CD8-positive, alpha-beta memory T cell (primary cell): ENCODE data around the gene RASGRP4. TPM values are rescaled to one million over a fixed set of nuclear protein-coding genes. Genes with fewer than 3 reads are reported as not detected.
A peak's percentile ranks its signal among the peaks of the same experiment; 100 is the strongest.

Experiments used
- CTCF ChIA-PET: fragments of 350-600 bp; sonication (Branson Sonifier 250); formaldehyde crosslinking; loops from one replicate; lab custom pipeline; 2021; ENCODE audit warnings: antibody characterized with exemption; lab: Charles Lee
- POLR2A ChIA-PET: fragments of 350-600 bp; sonication (Branson Sonifier 250); formaldehyde crosslinking; loops from one replicate; lab custom pipeline; 2021; ENCODE audit warnings: antibody characterized with exemption; lab: Charles Lee
- DNase-seq, 5 donors: peaks; one replicate each; pipeline versions ENCODE4 v3.0.0 to v3.0.0-alpha.2; 2020 to 2022; ENCODE audit warnings: mixed read lengths in 1 of 5
- H3K27ac ChIP-seq: one replicate; pipeline ENCODE4 v1.7.0; 2013; ENCODE audit warnings: low read depth, mild to moderate bottlenecking, low read length, moderate library complexity
- H3K27me3 ChIP-seq: 2 replicates; pipeline ENCODE4 v1.7.0; 2013; ENCODE audit warnings: low read length, mild to moderate bottlenecking; ENCODE audit not compliant: insufficient read depth, poor library complexity, severe bottlenecking
- H3K36me3 ChIP-seq: 2 replicates; pipeline ENCODE4 v1.7.0; 2013; ENCODE audit warnings: mild to moderate bottlenecking, low read length, moderate library complexity; ENCODE audit not compliant: insufficient read depth
- H3K4me1 ChIP-seq: 2 replicates; pipeline ENCODE4 v1.7.0; 2013; ENCODE audit warnings: mild to moderate bottlenecking, low read length, moderate library complexity; ENCODE audit not compliant: insufficient read depth
- H3K4me3 ChIP-seq: 2 replicates; pipeline ENCODE4 v1.7.0; 2013; ENCODE audit warnings: mild to moderate bottlenecking, low read length
- H3K9me3 ChIP-seq: 2 replicates; pipeline ENCODE4 v1.7.0; 2013; ENCODE audit warnings: mild to moderate bottlenecking, low read length
- H3K27ac Mint-ChIP-seq, 8 donors: one replicate each; pipeline ENCODE4 v1.8.0; 2020 to 2021; ENCODE audit warnings: mixed read lengths in 8 of 8, mild to moderate bottlenecking in 6 of 8, inconsistent platforms in 3 of 8, moderate library complexity in 3 of 8
- H3K27me3 Mint-ChIP-seq, 2 donors: one replicate each; pipeline ENCODE4 v1.8.0; 2020 to 2021; ENCODE audit warnings: mixed read lengths in 2 of 2, mild to moderate bottlenecking in 1 of 2, moderate library complexity in 1 of 2
- H3K36me3 Mint-ChIP-seq, 3 donors: one replicate each; pipeline ENCODE4 v1.8.0; 2020 to 2021; ENCODE audit warnings: mixed read lengths in 3 of 3, inconsistent platforms in 1 of 3, mild to moderate bottlenecking in 1 of 3
- H3K4me1 Mint-ChIP-seq, 3 donors: one replicate each; pipeline ENCODE4 v1.8.0; 2020 to 2021; ENCODE audit warnings: mixed read lengths in 3 of 3, inconsistent platforms in 1 of 3, mild to moderate bottlenecking in 1 of 3
- H3K4me3 Mint-ChIP-seq, 7 donors: one replicate each; pipeline ENCODE4 v1.8.0; 2020 to 2021; ENCODE audit warnings: mixed read lengths in 7 of 7, mild to moderate bottlenecking in 6 of 7, moderate library complexity in 4 of 7, inconsistent platforms in 2 of 7
- H3K9me3 Mint-ChIP-seq, 5 donors: one replicate each; pipeline ENCODE4 v1.8.0; 2020 to 2022; ENCODE audit warnings: mixed read lengths in 5 of 5, mild to moderate bottlenecking in 3 of 5, moderate library complexity in 2 of 5, inconsistent platforms in 1 of 5
- polyA plus RNA-seq: library from polyadenylated mRNA; unstranded; fragments of 300-500 nt; fragmentation: Illumina TruSeq; gene quantifications from one replicate; pipeline ENCODE4 v1.2.3, GENCODE V29; 2021
- total RNA-seq, 2 experiments: library from RNA; stranded (reverse); gene quantifications; one replicate each; pipeline ENCODE4 v1.2.3, GENCODE V29; 2021

The RASGRP4 gene
- total and polyA plus RNA-seq, 3 experiments from 2014 or later = 1.8 to 2.0 TPM; not detected in 1

- ChIA-PET CTCF (no interaction called here), POLR2A (no interaction called here)
- Histone ChIP-seq H3K27me3 (no peaks in the 10 kb centered on the region), H3K4me1 (no peaks in the 10 kb centered on the region), H3K4me3 (no peak overlapping the region), H3K27ac (no peak overlapping the region), H3K36me3 (no peaks in the 10 kb centered on the region), H3K9me3 (no peaks in the 10 kb centered on the region)
- H3K27me3 Mint-ChIP-seq = peaks cover 19 to 26% of the 10 kb centered on the region in 2 donors
- no peaks in the 10 kb centered on the region for H3K36me3 Mint-ChIP-seq
- DNase-seq = no peak
- H3K4me3 Mint-ChIP-seq = no peak overlapping the region
- H3K27ac Mint-ChIP-seq = no peak overlapping the region
- peaks cover 0 to 3% (median 0%) of the 10 kb centered on the region in 5 donors for H3K9me3 Mint-ChIP-seq
- H3K4me1 Mint-ChIP-seq = no peaks in the 10 kb centered on the region
Observed at GRCh38 chr19:38466050-38466449, 40.0 kb upstream of the RASGRP4 start.

DNA sequence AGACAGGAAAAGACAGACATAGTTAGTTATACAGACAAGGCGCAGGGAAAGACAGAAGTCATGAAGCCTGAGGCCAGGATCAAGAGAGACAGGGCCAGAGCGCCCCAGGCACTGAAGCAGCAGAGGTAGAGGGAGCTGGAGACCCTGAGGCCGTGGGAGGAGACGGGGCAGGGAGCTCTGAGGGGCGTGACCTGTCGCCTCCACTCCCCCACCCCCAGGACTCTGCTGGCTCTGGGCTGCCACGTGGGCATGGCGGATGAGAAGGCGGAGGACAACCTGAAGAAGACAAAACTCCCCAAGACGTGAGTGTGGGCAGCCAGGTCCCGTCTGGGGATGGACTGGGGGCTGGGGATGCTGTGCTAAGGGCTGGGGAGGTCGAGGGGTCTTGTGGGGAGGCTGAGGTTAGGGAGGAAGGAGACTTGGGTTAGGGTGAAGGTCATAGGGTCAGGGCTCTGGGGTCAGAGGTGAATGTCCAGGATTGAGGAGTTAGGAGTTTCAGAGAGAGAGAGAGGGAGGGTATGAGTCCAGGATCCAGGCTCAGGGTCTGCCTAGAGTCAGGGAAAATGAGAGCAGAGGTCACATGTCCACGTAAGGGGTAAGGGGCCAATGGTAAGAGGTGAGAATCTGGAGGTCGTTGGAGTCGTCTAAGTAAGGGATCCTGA lies 38.5 kb upstream of the RASGRP4 start:
- Histone ChIP-seq H3K27me3 (no peaks in the 10 kb centered on the region), H3K9me3 (no peaks in the 10 kb centered on the region), H3K36me3 (no peaks in the 10 kb centered on the region), H3K4me3 (no peak overlapping the region), H3K27ac (no peak overlapping the region), H3K4me1 (no peaks in the 10 kb centered on the region)
- Mint-ChIP-seq H3K4me3 (no peak overlapping the region), H3K27me3 (peaks cover 26 to 28% of the 10 kb centered on the region in 2 donors), H3K9me3 (peaks cover 0 to 3% (median 0%) of the 10 kb centered on the region in 5 donors), H3K36me3 (no peaks in the 10 kb centered on the region), H3K4me1 (no peaks in the 10 kb centered on the region), H3K27ac (peak overlapping the region in 1 of 8 donors; percentile 73)
- no peak for DNase-seq
- POLR2A ChIA-PET = no interaction called here
- CTCF ChIA-PET = no interaction called here

GRCh38 chr19:38463365-38463764 lies 37.3 kb upstream of the RASGRP4 start:
- no peak overlapping the region for H3K4me3 Mint-ChIP-seq
- Histone ChIP-seq H3K4me3 (no peak overlapping the region), H3K27ac (no peak overlapping the region), H3K27me3 (no peaks in the 10 kb centered on the region), H3K4me1 (no peaks in the 10 kb centered on the region), H3K36me3 (no peaks in the 10 kb centered on the region), H3K9me3 (no peaks in the 10 kb centered on the region)
- ChIA-PET POLR2A (no interaction called here), CTCF (no interaction called here)
- H3K36me3 Mint-ChIP-seq = no peaks in the 10 kb centered on the region
- H3K4me1 Mint-ChIP-seq = no peaks in the 10 kb centered on the region
- peaks cover 26 to 30% of the 10 kb centered on the region in 2 donors for H3K27me3 Mint-ChIP-seq
- DNase-seq = no peak
- no peak overlapping the region for H3K27ac Mint-ChIP-seq
- H3K9me3 Mint-ChIP-seq = peaks cover 0 to 3% (median 0%) of the 10 kb centered on the region in 5 donors

DNA sequence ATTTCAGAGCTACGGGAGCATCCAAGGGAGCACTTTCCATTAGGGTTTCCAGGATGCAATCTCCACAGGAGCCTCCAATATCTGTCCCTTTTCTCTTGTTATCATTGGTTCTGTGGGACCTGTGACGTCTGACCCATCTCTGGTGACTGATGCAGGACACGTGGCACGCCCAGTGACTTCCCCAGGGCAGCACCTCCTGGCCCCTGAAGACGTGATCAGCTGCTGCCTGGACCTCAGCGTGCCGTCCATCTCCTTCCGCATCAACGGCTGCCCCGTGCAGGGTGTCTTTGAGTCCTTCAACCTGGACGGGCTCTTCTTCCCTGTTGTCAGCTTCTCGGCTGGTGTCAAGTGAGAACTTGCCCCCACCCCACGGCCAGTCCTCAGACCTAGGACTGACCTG lies 33.0 kb upstream of the RASGRP4 start:
- Histone ChIP-seq H3K4me3 (no peak overlapping the region), H3K9me3 (no peaks in the 10 kb centered on the region), H3K27ac (no peak overlapping the region), H3K4me1 (no peaks in the 10 kb centered on the region), H3K27me3 (no peaks in the 10 kb centered on the region), H3K36me3 (no peaks in the 10 kb centered on the region)
- peaks cover 19% of the 10 kb centered on the region in 2 donors for H3K27me3 Mint-ChIP-seq
- POLR2A ChIA-PET = no interaction called here
- H3K9me3 Mint-ChIP-seq = no peaks in the 10 kb centered on the region
- no peak overlapping the region for H3K4me3 Mint-ChIP-seq
- H3K4me1 Mint-ChIP-seq = no peaks in the 10 kb centered on the region
- no peak for DNase-seq
- H3K36me3 Mint-ChIP-seq = no peaks in the 10 kb centered on the region
- CTCF ChIA-PET = no interaction called here
- H3K27ac Mint-ChIP-seq = no peak overlapping the region

GRCh38 chr19:38457690-38458405 lies 31.8 kb upstream of the RASGRP4 start:
- no peaks in the 10 kb centered on the region for H3K36me3 ChIP-seq
- no peak overlapping the region for H3K4me3 ChIP-seq
- H3K9me3 Mint-ChIP-seq = no peaks in the 10 kb centered on the region
- CTCF ChIA-PET = no interaction called here
- no peak overlapping the region for H3K27ac ChIP-seq
- H3K4me3 Mint-ChIP-seq = no peak overlapping the region
- H3K4me1 Mint-ChIP-seq = no peaks in the 10 kb centered on the region
- DNase-seq = no peak
- no peaks in the 10 kb centered on the region for H3K27me3 ChIP-seq
- no peaks in the 10 kb centered on the region for H3K9me3 ChIP-seq
- H3K27me3 Mint-ChIP-seq = peaks cover 18 to 19% of the 10 kb centered on the region in 2 donors
- H3K27ac Mint-ChIP-seq = no peak overlapping the region
- POLR2A ChIA-PET = no interaction called here
- no peaks in the 10 kb centered on the region for H3K36me3 Mint-ChIP-seq
- no peaks in the 10 kb centered on the region for H3K4me1 ChIP-seq

- CTCF ChIA-PET = no interaction called here
- Mint-ChIP-seq H3K9me3 (no peaks in the 10 kb centered on the region), H3K27me3 (peaks cover 13 to 17% of the 10 kb centered on the region in 2 donors), H3K27ac (peak overlapping the region in 2 of 8 donors; percentile 24 to 77), H3K4me1 (no peaks in the 10 kb centered on the region), H3K36me3 (no peaks in the 10 kb centered on the region), H3K4me3 (no peak overlapping the region)
- Histone ChIP-seq H3K27ac (no peak overlapping the region), H3K9me3 (no peaks in the 10 kb centered on the region), H3K4me3 (no peak overlapping the region), H3K36me3 (no peaks in the 10 kb centered on the region), H3K27me3 (no peaks in the 10 kb centered on the region), H3K4me1 (no peaks in the 10 kb centered on the region)
- POLR2A ChIA-PET = no interaction called here
- DNase-seq = no peak
Observed at GRCh38 chr19:38457202-38457601, 31.2 kb upstream of the RASGRP4 start.

GRCh38 chr19:38455031-38455430 lies 29.0 kb upstream of the RASGRP4 start:
- peak overlapping the region in 1 of 7 donors; percentile 19 for H3K4me3 Mint-ChIP-seq
- no peak for DNase-seq
- H3K9me3 ChIP-seq = no peaks in the 10 kb centered on the region
- POLR2A ChIA-PET = no interaction called here
- no peaks in the 10 kb centered on the region for H3K36me3 Mint-ChIP-seq
- peaks cover 7 to 15% of the 10 kb centered on the region in 2 donors for H3K27me3 Mint-ChIP-seq
- H3K4me1 ChIP-seq = no peaks in the 10 kb centered on the region
- H3K27me3 ChIP-seq = no peaks in the 10 kb centered on the region
- CTCF ChIA-PET = no interaction called here
- H3K9me3 Mint-ChIP-seq = no peaks in the 10 kb centered on the region
- no peak overlapping the region for H3K4me3 ChIP-seq
- no peak overlapping the region for H3K27ac Mint-ChIP-seq
- no peaks in the 10 kb centered on the region for H3K36me3 ChIP-seq
- no peak overlapping the region for H3K27ac ChIP-seq
- no peaks in the 10 kb centered on the region for H3K4me1 Mint-ChIP-seq

DNA sequence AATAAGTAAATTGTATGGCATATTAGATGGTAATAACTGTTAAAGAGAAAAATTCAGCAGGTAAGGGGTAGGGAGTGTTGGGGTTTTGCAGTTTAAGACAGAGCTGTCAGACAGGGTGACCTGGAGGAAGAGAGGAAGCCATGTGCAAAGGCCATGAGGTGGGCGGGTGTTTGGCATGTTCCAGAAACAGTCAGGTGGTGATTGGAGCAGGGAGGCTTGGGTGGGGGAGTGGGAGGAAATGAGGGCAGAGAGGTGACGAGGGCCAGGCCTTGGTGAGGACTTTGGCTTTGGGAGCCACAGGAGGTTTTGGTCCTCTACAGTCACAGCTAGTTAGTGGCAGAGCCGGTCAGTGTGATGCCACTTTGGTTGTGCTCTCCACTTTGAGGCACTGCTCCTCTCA lies 27.6 kb upstream of the RASGRP4 start:
- no peaks in the 10 kb centered on the region for H3K4me1 Mint-ChIP-seq
- no peak overlapping the region for H3K4me3 Mint-ChIP-seq
- no peaks in the 10 kb centered on the region for H3K9me3 Mint-ChIP-seq
- no peak for DNase-seq
- Histone ChIP-seq H3K27ac (no peak overlapping the region), H3K9me3 (no peaks in the 10 kb centered on the region), H3K27me3 (no peaks in the 10 kb centered on the region), H3K4me3 (no peak overlapping the region), H3K4me1 (no peaks in the 10 kb centered on the region), H3K36me3 (no peaks in the 10 kb centered on the region)
- CTCF ChIA-PET = no interaction called here
- no peak overlapping the region for H3K27ac Mint-ChIP-seq
- peaks cover 0 to 3% (median 0%) of the 10 kb centered on the region in 3 donors for H3K36me3 Mint-ChIP-seq
- POLR2A ChIA-PET = no interaction called here
- H3K27me3 Mint-ChIP-seq = peaks cover 0 to 10% of the 10 kb centered on the region in 2 donors
